Bronchial epithelial cell (primary cell): ENCODE results near the gene KCNG2. TPM values are rescaled to one million over a fixed set of nuclear protein-coding genes. Genes with fewer than 3 reads are reported as not detected.

Source experiments
- DNase-seq: peaks from one replicate; pipeline ENCODE4 v3.0.0-alpha.2; 2010; ENCODE audit warnings: low read depth
- FAIRE-seq: peaks from 2 replicates; lab custom pipeline; 2011; peaks lifted over from hg19 to GRCh38; lab: Jason Lieb, UNC
- H3K27me3 ChIP-seq: 2 replicates; pipeline ENCODE4 v1.5.1; 2011; ENCODE audit warnings: low read length; ENCODE audit not compliant: control insufficient read depth, insufficient read depth
- H3K36me3 ChIP-seq: 2 replicates; pipeline ENCODE4 v1.5.1; 2011; ENCODE audit warnings: low read length; ENCODE audit not compliant: control insufficient read depth, insufficient read depth
- H3K4me3 ChIP-seq: 2 replicates; pipeline ENCODE4 v1.5.1; 2011; ENCODE audit warnings: mild to moderate bottlenecking, low read depth, low read length, control low read depth
- total RNA-seq: library from RNA; depleted of rRNA; stranded (reverse); fragments of >200 nt; gene quantifications from 2 replicates; pipeline ENCODE4 v1.2.1, GENCODE V29; 2014
- TF ChIP-seq, protein P1 (sequence below): IDR thresholded peaks from 2 replicates; pipeline ENCODE4 v1.5.1; 2011; ENCODE audit warnings: mild to moderate bottlenecking, moderate library complexity, low read length, control low read depth, inconsistent platforms; ENCODE audit not compliant: insufficient read depth, severe bottlenecking

The KCNG2 gene
- total RNA-seq, 1 donor from 2014 or later: not detected

DNA sequence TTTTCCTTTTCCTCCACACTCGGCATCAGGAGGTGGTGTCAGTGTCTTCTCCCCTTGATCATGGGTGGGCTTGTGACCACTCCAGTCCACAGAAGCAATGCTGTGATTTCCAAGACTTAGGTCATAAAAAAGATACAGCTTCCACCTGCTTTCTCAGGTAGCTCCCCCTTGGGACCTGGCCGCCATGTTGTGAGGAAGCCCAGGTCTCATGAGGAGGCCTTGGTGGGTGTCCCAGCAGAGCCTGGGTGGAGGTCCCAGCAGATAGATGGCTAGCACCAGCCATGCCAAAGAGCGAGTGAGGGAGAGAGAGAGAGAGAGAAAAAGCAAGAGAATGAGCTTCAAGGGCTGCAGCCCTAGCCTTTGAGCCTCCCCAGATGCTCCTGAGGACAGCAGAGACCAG is 137.8 kb downstream of the KCNG2 start:
- TF ChIP-seq, protein P1, sequence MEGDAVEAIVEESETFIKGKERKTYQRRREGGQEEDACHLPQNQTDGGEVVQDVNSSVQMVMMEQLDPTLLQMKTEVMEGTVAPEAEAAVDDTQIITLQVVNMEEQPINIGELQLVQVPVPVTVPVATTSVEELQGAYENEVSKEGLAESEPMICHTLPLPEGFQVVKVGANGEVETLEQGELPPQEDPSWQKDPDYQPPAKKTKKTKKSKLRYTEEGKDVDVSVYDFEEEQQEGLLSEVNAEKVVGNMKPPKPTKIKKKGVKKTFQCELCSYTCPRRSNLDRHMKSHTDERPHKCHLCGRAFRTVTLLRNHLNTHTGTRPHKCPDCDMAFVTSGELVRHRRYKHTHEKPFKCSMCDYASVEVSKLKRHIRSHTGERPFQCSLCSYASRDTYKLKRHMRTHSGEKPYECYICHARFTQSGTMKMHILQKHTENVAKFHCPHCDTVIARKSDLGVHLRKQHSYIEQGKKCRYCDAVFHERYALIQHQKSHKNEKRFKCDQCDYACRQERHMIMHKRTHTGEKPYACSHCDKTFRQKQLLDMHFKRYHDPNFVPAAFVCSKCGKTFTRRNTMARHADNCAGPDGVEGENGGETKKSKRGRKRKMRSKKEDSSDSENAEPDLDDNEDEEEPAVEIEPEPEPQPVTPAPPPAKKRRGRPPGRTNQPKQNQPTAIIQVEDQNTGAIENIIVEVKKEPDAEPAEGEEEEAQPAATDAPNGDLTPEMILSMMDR: no peak
- Histone ChIP-seq H3K27me3 (no peaks in the 10 kb centered on the region), H3K36me3 (peaks cover 17% of the 10 kb centered on the region), H3K4me3 (no peak overlapping the region)
- FAIRE-seq (no peak), DNase-seq (no peak)

DNA sequence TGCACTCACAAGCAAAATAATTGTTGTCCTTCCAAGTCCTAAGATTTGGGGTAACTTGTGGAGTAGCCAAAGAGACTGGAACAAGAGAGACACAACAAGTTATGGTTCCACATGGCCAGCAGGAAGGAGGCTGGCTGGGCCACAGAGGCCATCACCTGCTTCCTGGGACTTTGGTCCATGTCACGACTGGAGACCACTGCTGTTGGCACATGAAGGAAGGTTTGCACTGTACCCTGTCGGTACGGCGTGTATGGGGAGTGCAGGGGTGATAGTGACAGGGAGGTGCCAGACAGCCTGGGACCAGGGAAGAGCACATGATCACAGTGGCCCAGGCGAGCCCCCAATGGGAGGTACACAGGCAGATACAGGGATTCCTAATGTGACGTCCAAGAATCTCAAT is 138.2 kb downstream of the KCNG2 start:
- Histone ChIP-seq H3K4me3 (no peak overlapping the region), H3K36me3 (peaks cover 20% of the 10 kb centered on the region), H3K27me3 (no peaks in the 10 kb centered on the region)
- FAIRE-seq: no peak
- TF ChIP-seq, protein P1: no peak
- no peak for DNase-seq

DNA sequence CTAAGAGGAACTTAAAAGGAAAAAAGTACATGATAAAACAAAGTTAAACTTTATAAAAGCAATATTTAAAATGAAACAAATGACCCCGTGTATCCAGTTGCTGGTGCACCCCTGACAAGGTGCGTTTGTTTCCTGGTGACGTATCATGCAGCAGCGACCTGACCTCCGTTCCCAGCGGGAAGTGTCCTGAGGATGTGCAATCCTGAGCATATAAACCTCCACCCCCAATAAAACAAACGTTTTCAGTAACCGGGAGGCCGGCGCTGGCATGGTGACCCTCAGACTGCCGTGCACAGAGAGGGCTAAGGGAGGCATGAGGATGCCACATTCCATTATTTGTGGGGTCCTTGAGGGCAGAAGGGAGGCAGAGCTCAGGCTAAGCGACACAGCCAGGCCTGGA is 138.9 kb downstream of the KCNG2 start:
- no peak for FAIRE-seq
- no peaks in the 10 kb centered on the region for H3K27me3 ChIP-seq
- H3K36me3 ChIP-seq: peaks cover 21% of the 10 kb centered on the region
- TF ChIP-seq, protein P1: no peak
- DNase-seq: no peak
- H3K4me3 ChIP-seq: no peak overlapping the region

DNA sequence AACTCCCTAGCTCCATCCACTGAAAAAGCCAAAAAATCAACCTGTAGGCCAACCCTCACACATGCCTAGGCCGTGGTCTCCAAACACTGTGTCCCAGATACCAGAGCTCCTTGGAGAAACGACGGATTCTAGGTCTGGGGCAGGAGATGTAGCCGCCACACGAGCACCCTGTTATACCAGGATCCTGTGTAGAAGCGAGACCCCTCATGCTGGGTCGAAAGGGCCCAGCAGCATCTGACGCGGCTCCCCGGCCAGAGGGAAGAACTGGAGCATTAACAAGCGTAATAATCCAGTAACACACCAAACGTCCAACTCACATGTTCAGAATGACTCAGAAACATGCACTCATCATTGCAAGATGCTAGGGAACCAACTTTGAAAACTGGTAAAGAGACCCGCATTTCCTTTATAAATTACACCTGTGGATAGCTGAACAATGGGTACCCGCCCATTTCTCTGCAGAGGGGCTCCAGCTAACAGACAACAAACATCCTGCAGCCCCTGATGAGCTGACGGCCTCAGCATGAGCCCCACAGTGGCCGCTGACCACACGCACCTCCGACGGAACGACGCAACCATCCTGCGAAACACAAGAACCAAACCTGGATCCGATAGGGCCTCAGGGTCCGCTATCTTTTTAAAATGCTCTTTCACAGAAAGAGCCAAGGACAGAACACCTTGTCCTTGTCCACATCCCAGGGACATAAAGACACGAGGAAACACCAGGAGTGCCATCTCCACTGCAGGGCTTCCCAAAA is 139.5 kb downstream of the KCNG2 start:
- Histone ChIP-seq H3K4me3 (no peak overlapping the region), H3K36me3 (peaks cover 24% of the 10 kb centered on the region), H3K27me3 (no peaks in the 10 kb centered on the region)
- FAIRE-seq (no peak), DNase-seq (no peak)
- TF ChIP-seq, protein P1: no peak

DNA sequence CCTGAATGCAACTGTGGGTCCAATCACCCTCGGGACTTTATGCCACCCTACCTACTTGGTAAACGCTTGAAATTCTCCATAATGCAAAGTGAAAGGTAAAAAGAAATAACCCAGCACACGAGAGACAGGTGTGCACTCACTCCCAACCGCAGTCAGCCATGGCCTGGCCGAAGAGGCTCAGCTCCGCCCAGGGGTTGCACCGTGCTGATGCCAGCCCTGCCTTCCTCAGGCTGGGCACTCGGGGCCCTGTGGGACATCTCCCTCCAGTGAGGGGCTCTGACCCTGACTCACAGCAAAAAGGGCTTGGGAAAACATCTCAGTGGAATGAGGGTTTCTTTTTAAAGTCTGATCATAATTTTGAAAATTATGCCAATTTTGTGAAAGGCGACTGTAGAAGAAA is 140.5 kb downstream of the KCNG2 start:
- Histone ChIP-seq H3K36me3 (peaks cover 27% of the 10 kb centered on the region), H3K27me3 (no peaks in the 10 kb centered on the region), H3K4me3 (no peak overlapping the region)
- TF ChIP-seq, protein P1: no peak
- DNase-seq (no peak), FAIRE-seq (no peak)

DNA sequence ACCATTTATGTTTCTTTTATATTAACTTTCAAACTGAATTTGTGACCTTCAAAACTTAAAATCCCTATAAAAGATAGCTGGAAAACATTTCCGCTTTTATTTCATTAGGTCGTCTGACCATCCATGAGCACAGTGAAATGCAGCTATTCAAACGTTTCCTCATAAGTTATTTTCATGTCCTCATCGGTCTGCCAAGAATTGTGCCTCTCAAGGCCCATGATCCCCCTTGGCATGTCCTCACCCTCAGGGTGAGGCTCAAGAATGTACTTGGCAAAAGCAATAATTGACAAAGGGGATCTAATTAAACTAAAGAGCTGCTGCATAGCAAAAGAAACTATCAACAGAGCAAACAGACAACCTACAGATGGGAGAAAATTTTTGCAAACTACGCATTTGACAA is 141.4 kb downstream of the KCNG2 start:
- Histone ChIP-seq H3K36me3 (peaks cover 24% of the 10 kb centered on the region), H3K4me3 (no peak overlapping the region), H3K27me3 (no peaks in the 10 kb centered on the region)
- TF ChIP-seq, protein P1: no peak
- DNase-seq: no peak
- FAIRE-seq: no peak
